OCI-LY1 (cell line): Measurements from ENCODE around the gene RAB34.

Experiments used
- EZH2 ChIP-seq: fragments of 200-600 bp; sonication (generic), shearing (Covaris generic); IDR thresholded peaks from 2 replicates; pipeline ENCODE4 v1.8.0; 2017; ENCODE audit warnings: borderline replicate concordance, mixed run types, mild to moderate bottlenecking, antibody characterized with exemption, low read length, moderate library complexity, mixed read lengths
- TF ChIP-seq, protein P1 (sequence below): fragments of 200-600 bp; sonication (generic), shearing (Covaris generic); IDR thresholded peaks from 2 replicates; pipeline ENCODE4 v1.5.1; 2017; ENCODE audit warnings: mild to moderate bottlenecking, antibody characterized with exemption, low read length, moderate library complexity, mixed read lengths

DNA sequence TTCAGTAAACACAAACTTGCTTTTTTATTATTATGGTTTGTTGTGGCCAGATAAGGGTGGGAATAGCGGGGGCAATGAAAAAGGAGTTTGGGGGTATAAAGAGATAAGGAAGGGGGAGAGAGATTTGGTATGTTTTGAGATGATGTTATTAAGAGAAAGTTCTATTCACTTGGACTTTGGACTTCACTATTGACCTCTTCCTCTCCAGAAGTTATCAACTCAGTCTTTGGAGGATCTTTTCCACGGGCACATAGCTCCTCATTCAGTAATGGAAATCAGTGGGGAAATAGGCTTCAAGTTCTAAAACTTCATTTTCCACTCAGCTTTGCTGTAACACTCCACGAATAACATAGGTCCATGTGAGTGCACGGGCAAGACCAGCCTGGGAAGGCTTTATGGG is 29.2 kb downstream of the RAB34 start:
- TF ChIP-seq, protein P1, sequence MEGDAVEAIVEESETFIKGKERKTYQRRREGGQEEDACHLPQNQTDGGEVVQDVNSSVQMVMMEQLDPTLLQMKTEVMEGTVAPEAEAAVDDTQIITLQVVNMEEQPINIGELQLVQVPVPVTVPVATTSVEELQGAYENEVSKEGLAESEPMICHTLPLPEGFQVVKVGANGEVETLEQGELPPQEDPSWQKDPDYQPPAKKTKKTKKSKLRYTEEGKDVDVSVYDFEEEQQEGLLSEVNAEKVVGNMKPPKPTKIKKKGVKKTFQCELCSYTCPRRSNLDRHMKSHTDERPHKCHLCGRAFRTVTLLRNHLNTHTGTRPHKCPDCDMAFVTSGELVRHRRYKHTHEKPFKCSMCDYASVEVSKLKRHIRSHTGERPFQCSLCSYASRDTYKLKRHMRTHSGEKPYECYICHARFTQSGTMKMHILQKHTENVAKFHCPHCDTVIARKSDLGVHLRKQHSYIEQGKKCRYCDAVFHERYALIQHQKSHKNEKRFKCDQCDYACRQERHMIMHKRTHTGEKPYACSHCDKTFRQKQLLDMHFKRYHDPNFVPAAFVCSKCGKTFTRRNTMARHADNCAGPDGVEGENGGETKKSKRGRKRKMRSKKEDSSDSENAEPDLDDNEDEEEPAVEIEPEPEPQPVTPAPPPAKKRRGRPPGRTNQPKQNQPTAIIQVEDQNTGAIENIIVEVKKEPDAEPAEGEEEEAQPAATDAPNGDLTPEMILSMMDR, result no peak
- no peak for TF ChIP-seq EZH2
